Activated naive CD4-positive, alpha-beta T cell treated with anti-CD3 and anti-CD28 coated beads, Interleukin-2, amount 10 ng/mL, durations not matched to agents 7 days and 5 days (primary cell): ENCODE measurements around the gene ZNF609.
"Not testable (repeated sequence)": the region's sequence is repeated elsewhere in the genome, so short reads cannot be mapped to it uniquely, and the experiment has no call there.

Experiments used
- CTCF ChIA-PET: fragments of 350-600 bp; sonication (Branson Sonifier 250); formaldehyde crosslinking; loops from one replicate; lab custom pipeline; 2021; ENCODE audit warnings: antibody characterized with exemption; lab: Charles Lee
- DNase-seq: peaks from one replicate; pipeline ENCODE4 v3.0.0-alpha.2; 2020
- H3K27ac Mint-ChIP-seq: one replicate; pipeline ENCODE4 v1.8.0; 2021; ENCODE audit warnings: mild to moderate bottlenecking, moderate library complexity, mixed read lengths
- H3K27me3 Mint-ChIP-seq: one replicate; pipeline ENCODE4 v1.8.0; 2021; ENCODE audit warnings: mild to moderate bottlenecking, mixed read lengths
- H3K36me3 Mint-ChIP-seq: one replicate; pipeline ENCODE4 v1.8.0; 2021; ENCODE audit warnings: mixed read lengths
- H3K4me1 Mint-ChIP-seq: one replicate; pipeline ENCODE4 v1.8.0; 2021; ENCODE audit warnings: mixed read lengths
- H3K4me3 Mint-ChIP-seq: one replicate; pipeline ENCODE4 v1.8.0; 2021; ENCODE audit warnings: mild to moderate bottlenecking, moderate library complexity, mixed read lengths
- H3K9me3 Mint-ChIP-seq: one replicate; pipeline ENCODE4 v1.8.0; 2021; ENCODE audit warnings: mixed read lengths

Gene ZNF609

DNA sequence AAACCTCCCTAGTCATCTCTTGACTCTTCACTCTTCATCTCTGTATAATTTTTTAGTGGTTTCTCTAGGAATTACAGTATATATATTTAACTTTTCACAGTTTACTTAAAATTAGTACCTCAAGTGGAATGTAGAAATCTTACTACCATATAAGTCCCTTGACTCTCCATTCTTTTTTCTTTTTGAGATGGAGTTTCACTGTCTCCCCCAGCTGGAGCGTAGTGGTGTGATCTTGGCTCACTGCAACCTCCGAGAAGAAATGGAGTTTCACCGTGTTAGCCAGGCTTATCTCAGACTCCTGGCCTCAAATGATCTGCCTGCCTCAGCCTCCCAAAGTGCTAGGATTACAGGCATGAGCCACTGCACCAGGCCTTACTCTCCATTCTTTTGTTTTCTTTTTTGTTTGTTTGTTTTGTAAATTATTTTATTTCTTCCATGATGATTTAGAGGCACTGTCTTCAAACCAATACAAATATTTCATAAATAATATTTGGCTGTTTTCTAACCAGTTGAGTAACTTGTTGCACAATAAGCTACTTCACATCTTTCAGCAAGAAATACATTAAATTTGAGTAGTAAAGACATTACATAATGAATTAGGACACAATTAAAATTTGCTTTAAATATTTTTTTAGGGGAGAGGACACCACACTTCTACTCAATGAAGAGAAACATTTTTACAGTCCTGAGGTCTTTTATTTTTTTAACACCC is 170.2 kb downstream of the ZNF609 start:
- H3K4me1 Mint-ChIP-seq = peaks cover 64% of the 10 kb centered on the region
- DNase-seq = no peak
- H3K9me3 Mint-ChIP-seq = no peaks in the 10 kb centered on the region
- no peak overlapping the region for H3K4me3 Mint-ChIP-seq
- peak overlapping the region; percentile 33 for H3K27ac Mint-ChIP-seq
- CTCF ChIA-PET = no interaction called here
- peaks cover 41% of the 10 kb centered on the region for H3K36me3 Mint-ChIP-seq
- no peaks in the 10 kb centered on the region for H3K27me3 Mint-ChIP-seq

DNA sequence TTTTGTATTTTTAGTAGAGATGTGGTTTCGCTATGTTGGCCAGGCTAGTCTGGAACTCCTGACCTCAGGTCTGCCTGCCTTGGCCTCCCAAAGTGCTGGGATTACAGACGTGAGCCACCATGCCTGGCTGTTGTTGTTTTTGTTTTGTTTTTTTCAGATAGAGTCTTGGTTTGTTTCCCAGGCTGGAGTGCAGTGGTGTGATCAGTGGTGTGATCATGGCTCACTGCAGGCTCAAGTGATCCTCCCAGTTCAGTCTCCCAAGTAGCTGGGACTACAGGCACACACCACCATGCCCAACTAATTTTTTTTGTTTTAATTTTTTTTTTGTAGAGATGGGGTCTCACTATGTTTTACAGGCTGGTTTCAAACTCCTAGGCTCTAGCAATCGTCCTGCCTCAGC is 172.3 kb downstream of the ZNF609 start:
- CTCF ChIA-PET = interaction anchor here (3.2 kb wide), 1 partner anchor 21 kb away, joined by 12 read pairs; no protein-coding TSS in a partner anchor

DNA sequence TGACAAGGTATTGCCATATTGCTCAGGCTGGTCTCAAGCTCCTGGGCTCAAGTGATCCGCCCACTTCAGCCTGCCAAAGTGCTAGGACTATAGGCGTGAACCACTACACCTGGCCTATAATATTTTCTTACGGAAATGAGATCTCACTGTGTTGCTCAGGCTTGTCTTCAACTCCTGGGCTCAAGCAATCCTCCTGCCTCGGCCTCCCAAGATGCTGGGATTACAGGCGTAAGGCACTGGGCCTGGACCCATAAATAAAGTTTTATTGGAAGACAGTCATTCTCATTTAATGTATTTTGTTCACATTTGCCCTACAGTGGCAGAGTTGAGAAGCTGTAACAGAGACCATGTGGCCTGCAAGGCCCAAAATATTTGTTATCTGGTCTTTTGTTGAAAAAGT is 173.0 kb downstream of the ZNF609 start:
- H3K9me3 Mint-ChIP-seq = peaks cover 10% of the 10 kb centered on the region
- DNase-seq = no peak
- H3K4me1 Mint-ChIP-seq = peaks cover 58% of the 10 kb centered on the region
- H3K27ac Mint-ChIP-seq = peak overlapping the region; percentile 50
- CTCF ChIA-PET = interaction anchor here (1.0 to 3.2 kb wide), 3 partner anchors 18 to 36 kb away, joined by 3 to 12 read pairs (median 3); no protein-coding TSS in a partner anchor
- H3K27me3 Mint-ChIP-seq = no peaks in the 10 kb centered on the region
- peaks cover 49% of the 10 kb centered on the region for H3K36me3 Mint-ChIP-seq
- no peak overlapping the region for H3K4me3 Mint-ChIP-seq

More for the DNA sequence above, 172.3 kb downstream of the ZNF609 start:
- not testable (repeated sequence) for DNase-seq, H3K9me3 Mint-ChIP-seq, H3K4me3 Mint-ChIP-seq, H3K27ac Mint-ChIP-seq, H3K27me3 Mint-ChIP-seq
- Mint-ChIP-seq H3K36me3 (peaks cover 45% of the 10 kb centered on the region), H3K4me1 (peaks cover 56% of the 10 kb centered on the region)

DNA sequence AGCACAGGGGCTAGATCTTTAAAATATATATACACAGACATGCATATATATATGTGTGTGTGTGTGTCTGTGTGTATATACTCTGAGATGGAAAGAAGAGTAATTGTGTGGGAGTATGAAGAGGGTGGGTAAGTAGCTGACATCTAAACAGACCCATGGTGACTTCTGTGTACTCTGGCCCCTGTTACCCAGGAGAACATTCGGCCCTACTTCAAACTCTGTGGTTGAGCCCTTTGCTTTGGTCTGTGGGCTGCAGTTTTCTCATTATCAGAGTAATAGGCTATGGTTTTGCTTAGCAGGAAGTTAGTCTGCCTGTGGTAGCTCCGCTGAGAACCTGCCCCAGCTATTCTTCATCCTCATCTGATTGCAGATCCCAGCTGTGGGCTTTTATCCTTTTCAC is 173.6 kb downstream of the ZNF609 start:
- CTCF ChIA-PET = interaction anchor here (0.8 to 3.2 kb wide), 7 partner anchors 11 to 176 kb away, joined by 3 to 12 read pairs (median 3); no protein-coding TSS in a partner anchor
- Mint-ChIP-seq H3K27me3 (no peaks in the 10 kb centered on the region), H3K4me1 (peaks cover 56% of the 10 kb centered on the region)

DNA sequence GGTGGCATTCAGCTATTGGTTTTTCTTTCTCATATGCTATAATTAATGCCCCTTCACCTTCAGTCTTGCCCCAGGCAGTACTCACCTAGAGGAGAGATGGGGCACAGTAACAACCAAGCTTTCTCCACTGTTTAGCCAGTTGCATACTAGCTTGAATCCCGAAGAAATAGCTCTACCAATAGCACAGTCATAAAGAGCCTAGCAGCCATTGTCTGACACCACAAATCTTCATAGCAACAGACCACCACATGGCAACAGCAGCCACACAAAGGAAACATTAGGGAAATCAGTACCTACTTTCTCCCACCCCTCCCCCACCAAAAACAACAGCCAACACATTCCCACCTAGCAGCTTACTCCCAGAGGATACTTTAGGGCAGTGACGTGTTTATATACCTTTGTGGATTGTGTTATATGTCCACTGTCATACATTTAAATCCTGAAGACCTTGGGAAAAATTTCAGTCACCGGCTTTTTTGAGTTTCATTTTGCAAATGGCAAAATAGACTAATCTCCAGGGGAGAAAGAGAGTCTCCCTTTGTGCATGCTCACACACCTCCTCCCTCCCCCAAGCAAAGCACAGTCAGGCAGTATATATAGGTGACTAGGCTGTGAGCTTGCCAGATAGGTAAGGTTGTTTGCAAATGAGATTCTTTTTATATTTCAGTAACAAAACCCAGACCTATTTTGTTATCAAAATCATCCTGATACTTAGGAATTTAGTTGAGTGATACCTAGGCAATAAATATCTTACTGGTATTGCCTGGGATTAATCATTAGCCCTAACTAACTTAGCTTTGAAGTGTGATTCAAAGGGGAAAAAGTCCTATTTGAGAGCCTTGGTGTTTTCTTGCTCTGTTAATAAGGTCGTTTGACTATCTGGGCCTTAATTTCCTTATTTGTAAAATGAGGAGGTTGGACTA is 174.5 kb downstream of the ZNF609 start:
- Mint-ChIP-seq H3K9me3 (peaks cover 10% of the 10 kb centered on the region), H3K36me3 (peaks cover 49% of the 10 kb centered on the region), H3K27ac (peak overlapping the region; percentile 70), H3K4me3 (peak overlapping the region; percentile 2), H3K27me3 (no peaks in the 10 kb centered on the region), H3K4me1 (peaks cover 58% of the 10 kb centered on the region)
- CTCF ChIA-PET = interaction anchor here (0.8 to 3.2 kb wide), 9 partner anchors 12 to 177 kb away, joined by 3 to 12 read pairs (median 3); no protein-coding TSS in a partner anchor
- peak; percentile 33 for DNase-seq

More for the DNA sequence above, 173.6 kb downstream of the ZNF609 start:
- peak overlapping the region; percentile 2 for H3K4me3 Mint-ChIP-seq
- peaks cover 10% of the 10 kb centered on the region for H3K9me3 Mint-ChIP-seq
- peak overlapping the region; percentile 70 for H3K27ac Mint-ChIP-seq
- peak; percentile 58 for DNase-seq
- peaks cover 48% of the 10 kb centered on the region for H3K36me3 Mint-ChIP-seq

DNA sequence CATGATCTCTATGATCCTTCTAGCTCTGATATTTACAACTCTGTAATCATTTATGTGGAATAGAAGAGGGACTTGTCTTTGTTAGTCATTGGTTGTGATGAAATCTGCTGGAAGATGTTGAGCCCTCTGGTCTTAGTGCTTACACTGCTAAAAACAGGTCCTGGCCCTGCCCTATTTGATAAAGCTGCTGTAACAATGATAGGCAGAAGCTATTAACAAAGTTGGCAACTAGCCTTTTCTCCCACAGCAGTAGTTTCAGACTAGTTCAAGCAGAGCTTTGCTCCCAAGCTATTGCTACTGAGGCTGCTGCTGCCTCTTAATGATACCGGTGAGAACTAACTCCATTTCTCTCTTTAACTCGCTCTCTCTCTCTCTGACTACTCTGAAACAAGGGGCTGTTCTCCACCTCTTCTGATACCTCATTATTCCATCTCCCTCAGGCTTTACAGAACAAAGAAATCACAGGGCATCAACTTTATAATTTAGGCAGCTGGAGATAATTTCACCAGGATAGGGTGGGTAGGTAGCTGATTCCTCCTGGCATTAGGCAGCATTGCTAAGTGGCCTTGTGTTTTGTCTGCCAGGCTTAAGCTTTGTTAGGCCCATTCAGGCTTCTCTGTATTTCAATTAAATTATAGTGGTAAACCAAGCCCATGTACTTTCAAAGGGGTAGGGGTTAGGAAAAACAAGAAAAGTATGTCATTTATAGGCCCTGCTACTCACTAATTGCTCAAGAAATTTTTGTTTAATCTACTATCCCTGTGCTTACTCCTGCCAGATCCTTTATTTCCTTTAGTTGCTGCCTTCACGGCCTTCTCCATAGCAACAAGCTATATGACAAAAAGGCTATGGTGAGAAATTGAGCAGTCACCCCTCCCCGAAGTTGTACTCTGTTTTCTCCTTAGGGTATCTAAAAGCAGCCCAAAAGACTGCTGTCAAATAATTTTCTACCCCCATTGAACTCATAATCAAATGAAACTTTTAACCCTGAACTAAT is 175.4 kb downstream of the ZNF609 start:
- peak overlapping the region; percentile 5 for H3K27ac Mint-ChIP-seq
- CTCF ChIA-PET = interaction anchor here (0.6 to 3.2 kb wide), 7 partner anchors 15 to 209 kb away, joined by 3 to 12 read pairs (median 3); no protein-coding TSS in a partner anchor
- no peak overlapping the region for H3K4me3 Mint-ChIP-seq
- H3K27me3 Mint-ChIP-seq = no peaks in the 10 kb centered on the region
- H3K4me1 Mint-ChIP-seq = peaks cover 66% of the 10 kb centered on the region
- DNase-seq = no peak
- peaks cover 10% of the 10 kb centered on the region for H3K9me3 Mint-ChIP-seq
- peaks cover 45% of the 10 kb centered on the region for H3K36me3 Mint-ChIP-seq

DNA sequence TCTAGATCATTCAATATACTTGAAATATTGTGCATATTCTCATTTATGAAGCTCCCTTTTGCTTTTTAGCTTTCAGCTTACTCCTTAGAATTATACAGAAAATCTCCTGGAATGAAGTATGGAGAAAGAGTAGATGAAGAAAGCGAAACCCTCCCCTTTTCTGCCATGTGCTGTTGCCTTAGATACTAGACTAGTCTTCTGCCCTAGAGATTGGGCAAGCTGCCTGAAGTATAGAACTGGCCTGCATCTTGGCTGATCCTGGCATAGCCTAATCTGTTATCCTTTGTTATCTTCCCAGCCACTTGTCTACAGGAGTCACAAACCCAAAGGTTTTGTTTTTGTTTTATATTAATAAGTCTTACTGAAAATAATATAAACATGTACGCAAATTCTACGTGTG is 176.2 kb downstream of the ZNF609 start:
- peaks cover 10% of the 10 kb centered on the region for H3K9me3 Mint-ChIP-seq
- DNase-seq = no peak

DNA sequence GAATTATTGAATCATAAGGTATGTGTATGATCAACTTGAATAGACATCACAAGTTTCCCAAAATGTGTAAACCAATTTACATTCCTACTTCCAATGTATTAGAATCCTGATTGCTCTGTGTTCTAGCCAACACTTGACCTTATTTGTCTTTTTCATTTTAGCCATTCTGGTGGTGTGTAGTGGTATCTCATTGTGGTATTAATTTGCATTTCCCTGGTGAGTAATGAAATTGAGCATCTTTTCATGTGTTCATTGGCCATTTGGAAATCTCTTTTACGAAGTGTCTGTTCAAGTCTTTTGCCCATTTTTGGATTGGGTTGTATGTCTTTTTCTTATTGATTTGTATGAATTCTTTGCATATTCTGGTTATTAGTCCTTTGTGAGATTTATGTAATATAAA is 177.0 kb downstream of the ZNF609 start:
- Mint-ChIP-seq H3K4me1 (peaks cover 71% of the 10 kb centered on the region), H3K27me3 (no peaks in the 10 kb centered on the region), H3K27ac (no peak overlapping the region), H3K4me3 (no peak overlapping the region), H3K36me3 (peaks cover 39% of the 10 kb centered on the region), H3K9me3 (peaks cover 10% of the 10 kb centered on the region)
- CTCF ChIA-PET = no interaction called here
- no peak for DNase-seq

More for the DNA sequence above, 176.2 kb downstream of the ZNF609 start:
- H3K4me1 Mint-ChIP-seq = peaks cover 69% of the 10 kb centered on the region
- CTCF ChIA-PET = interaction anchor here (0.9 to 1.1 kb wide), 2 partner anchors 42 to 209 kb away, joined by 3 read pairs; no protein-coding TSS in a partner anchor
- H3K4me3 Mint-ChIP-seq = no peak overlapping the region
- H3K36me3 Mint-ChIP-seq = peaks cover 43% of the 10 kb centered on the region
- H3K27ac Mint-ChIP-seq = no peak overlapping the region
- no peaks in the 10 kb centered on the region for H3K27me3 Mint-ChIP-seq

DNA sequence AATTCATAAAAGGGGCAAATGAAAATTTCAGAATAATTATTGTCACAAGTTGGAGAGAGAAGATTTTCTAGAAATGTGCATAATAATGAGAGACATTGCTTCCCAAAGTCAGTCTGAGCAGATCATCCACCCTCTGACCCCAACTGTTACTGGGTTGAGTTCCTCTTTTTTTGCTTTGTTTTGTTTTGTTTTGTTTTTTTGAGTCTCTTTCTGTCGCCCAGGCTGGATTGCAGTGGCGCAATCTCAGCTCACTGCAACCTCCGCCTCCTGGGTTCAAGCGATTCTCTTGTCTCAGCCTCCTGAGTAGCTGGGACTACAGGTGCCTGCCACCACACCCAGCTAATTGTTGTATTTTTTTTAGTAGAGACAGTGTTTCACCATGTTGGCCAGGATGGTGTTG is 179.4 kb downstream of the ZNF609 start:
- H3K27me3 Mint-ChIP-seq, H3K27ac Mint-ChIP-seq, H3K4me3 Mint-ChIP-seq, DNase-seq, H3K9me3 Mint-ChIP-seq: not testable (repeated sequence)
- CTCF ChIA-PET = interaction anchor here (1.1 to 1.7 kb wide), 2 partner anchors 12 to 16 kb away, joined by 3 to 8 read pairs; no protein-coding TSS in a partner anchor
- Mint-ChIP-seq H3K36me3 (peaks cover 46% of the 10 kb centered on the region), H3K4me1 (peaks cover 55% of the 10 kb centered on the region)

DNA sequence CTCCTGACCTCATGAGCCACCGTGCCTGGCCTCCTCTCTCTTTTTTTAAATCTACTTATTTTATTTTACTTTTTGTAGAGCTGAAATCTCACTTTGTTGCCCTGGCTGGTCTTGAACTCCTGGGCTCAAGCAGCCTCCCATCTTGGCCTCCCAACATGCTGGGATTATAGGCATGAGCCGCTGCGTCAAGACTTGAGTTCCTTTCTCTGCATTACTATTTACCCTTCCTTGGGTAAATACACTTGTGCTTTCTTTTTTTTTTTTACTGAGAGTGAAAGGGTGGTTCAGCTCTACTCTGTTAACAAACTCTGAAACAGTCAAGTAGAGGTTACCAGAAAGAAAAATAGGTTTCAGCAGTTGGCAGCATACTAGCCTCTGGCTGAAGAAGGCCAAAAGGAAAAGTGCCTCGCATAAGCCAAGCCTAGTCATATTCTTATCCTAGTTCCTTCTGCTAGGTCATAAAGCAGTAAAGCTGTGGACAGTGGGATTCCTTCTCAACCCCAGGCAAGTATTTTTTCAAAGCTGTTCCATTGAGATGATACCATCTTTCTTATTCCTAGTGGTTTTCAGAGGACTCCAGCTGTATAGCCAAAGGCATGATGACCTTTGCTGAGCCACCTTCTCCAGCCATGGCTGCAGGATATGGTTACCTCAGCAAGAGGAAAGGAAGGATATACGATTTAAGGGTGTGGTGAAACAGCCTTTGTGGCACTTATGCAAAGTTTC is 179.9 kb downstream of the ZNF609 start:
- H3K9me3 Mint-ChIP-seq = peaks cover 10% of the 10 kb centered on the region
- CTCF ChIA-PET = interaction anchor here (1.1 to 1.7 kb wide), 2 partner anchors 12 to 15 kb away, joined by 3 to 8 read pairs; no protein-coding TSS in a partner anchor
- no peak overlapping the region for H3K4me3 Mint-ChIP-seq
- no peaks in the 10 kb centered on the region for H3K27me3 Mint-ChIP-seq
- H3K27ac Mint-ChIP-seq = peak overlapping the region; percentile 20
- peaks cover 46% of the 10 kb centered on the region for H3K36me3 Mint-ChIP-seq
- H3K4me1 Mint-ChIP-seq = peaks cover 52% of the 10 kb centered on the region
- DNase-seq = no peak

DNA sequence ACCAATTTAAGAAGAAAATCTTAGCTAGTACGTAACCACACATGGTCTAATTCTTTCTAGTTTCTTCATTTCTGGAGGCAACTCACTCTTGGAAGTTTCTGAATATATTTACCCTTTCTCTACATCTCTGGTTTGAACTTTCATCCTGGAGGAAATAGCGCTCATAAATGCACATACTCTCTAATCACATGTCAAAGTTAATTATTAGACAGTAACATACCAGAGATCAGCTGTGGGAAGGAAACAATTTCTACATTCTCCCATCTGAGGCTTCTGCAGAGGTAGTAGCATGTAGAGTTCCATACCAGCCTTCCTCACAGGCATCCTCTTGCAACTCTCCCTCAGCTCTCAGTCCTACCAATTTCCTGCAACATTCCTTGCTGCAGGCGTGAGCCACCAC is 182.5 kb downstream of the ZNF609 start:
- CTCF ChIA-PET = interaction anchor here (0.9 to 1.9 kb wide), 2 partner anchors 9 to 10 kb away, joined by 3 to 8 read pairs; no protein-coding TSS in a partner anchor
- no peaks in the 10 kb centered on the region for H3K9me3 Mint-ChIP-seq
- no peaks in the 10 kb centered on the region for H3K27me3 Mint-ChIP-seq
- no peak overlapping the region for H3K4me3 Mint-ChIP-seq
- peaks cover 44% of the 10 kb centered on the region for H3K4me1 Mint-ChIP-seq
- H3K27ac Mint-ChIP-seq = no peak overlapping the region
- DNase-seq = no peak
- peaks cover 36% of the 10 kb centered on the region for H3K36me3 Mint-ChIP-seq

DNA sequence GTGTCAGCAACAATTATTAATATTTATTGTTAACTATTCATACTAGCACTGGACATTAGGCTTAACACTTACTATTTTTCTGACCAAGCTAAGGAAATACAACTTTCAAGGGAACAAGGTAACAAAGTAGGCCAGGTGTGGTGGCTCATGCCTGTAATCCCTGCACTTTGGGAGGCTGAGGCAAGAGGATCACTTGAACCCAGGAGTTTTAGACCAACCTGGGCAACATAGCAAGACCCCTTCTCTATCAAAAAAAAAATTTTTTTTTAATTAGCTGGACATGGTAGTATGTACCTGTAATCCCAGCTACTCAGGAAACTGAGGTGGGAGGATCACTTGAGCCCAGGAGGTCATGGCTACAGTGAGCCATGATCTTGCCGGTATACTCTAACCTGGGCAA is 183.3 kb downstream of the ZNF609 start:
- H3K27me3 Mint-ChIP-seq = no peaks in the 10 kb centered on the region
- H3K27ac Mint-ChIP-seq = no peak overlapping the region
- H3K36me3 Mint-ChIP-seq = peaks cover 31% of the 10 kb centered on the region
- peaks cover 41% of the 10 kb centered on the region for H3K4me1 Mint-ChIP-seq
- CTCF ChIA-PET = interaction anchor here (1.6 to 1.9 kb wide), 2 partner anchors 10 to 21 kb away, joined by 3 to 8 read pairs; no protein-coding TSS in a partner anchor
- H3K4me3 Mint-ChIP-seq = no peak overlapping the region
- DNase-seq = no peak
- no peaks in the 10 kb centered on the region for H3K9me3 Mint-ChIP-seq
